B cell (primary cell): ENCODE data around the gene MS4A7. TPM values are rescaled to one million over a fixed set of nuclear protein-coding genes. Genes with fewer than 3 reads are reported as not detected.

Experiments
- ATAC-seq: fragments of 200-7000 bp; cut with Tn5 transposase; one replicate; pipeline ENCODE4 v1.10.0; 2021; ENCODE audit warnings: low read depth, mild to moderate bottlenecking, moderate number of reproducible peaks, moderate library complexity
- CTCF ChIA-PET: fragments of 350-600 bp; sonication (Branson Sonifier 250); formaldehyde crosslinking; loops from one replicate; lab custom pipeline; 2021; ENCODE audit warnings: antibody characterized with exemption, inconsistent platforms; lab: Charles Lee
- POLR2A ChIA-PET: fragments of 350-600 bp; sonication (Branson Sonifier 250); formaldehyde crosslinking; loops from one replicate; lab custom pipeline; 2021; ENCODE audit warnings: antibody characterized with exemption; lab: Charles Lee
- DNase-seq: peaks from one replicate; pipeline ENCODE4 v3.0.0; 2013
- H2AFZ ChIP-seq: 2 replicates; pipeline ENCODE4 v1.6.1; 2012; ENCODE audit warnings: mild to moderate bottlenecking, low read depth, low read length; ENCODE audit not compliant: insufficient read depth, poor library complexity, severe bottlenecking
- H3K27ac ChIP-seq, 2 donors: 1 replicate in 1 of 2; 2 replicates in 1 of 2; pipeline ENCODE4 v1.5.1; 2012 to 2013; ENCODE audit warnings: low read length in 2 of 2, mild to moderate bottlenecking in 2 of 2, moderate library complexity in 1 of 2
- H3K27me3 ChIP-seq, 4 experiments: fragments of 200-600 bp in 1 of 4; sonication (generic) in 1 of 4; replicated peaks in 1 of 4; 1 replicate in 2 of 4; 2 replicates in 2 of 4; pipeline versions ENCODE4 v1.6.1 to v1.7.0; 2013 to 2016; ENCODE audit warnings: low read length in 3 of 4, mild to moderate bottlenecking in 2 of 4, mixed read lengths in 1 of 4, moderate library complexity in 1 of 4; ENCODE audit not compliant: insufficient read depth in 4 of 4, control insufficient read depth in 3 of 4; ENCODE audit errors: control extremely low read depth in 1 of 4
- H3K36me3 ChIP-seq, 2 experiments: replicated peaks in 1 of 2; 1 replicate in 1 of 2; 2 replicates in 1 of 2; pipeline versions ENCODE4 v1.6.1 to v1.7.1; 2013; ENCODE audit warnings: low read length in 1 of 2; ENCODE audit not compliant: insufficient read depth in 2 of 2, control insufficient read depth in 1 of 2; ENCODE audit errors: control extremely low read depth in 1 of 2, extremely low read depth in 1 of 2
- H3K4me1 ChIP-seq, 2 donors: fragments of 200-600 bp in 1 of 2; sonication (generic) in 1 of 2; 1 replicate in 1 of 2; 2 replicates in 1 of 2; pipeline versions ENCODE4 v1.5.1 to v1.6.1; 2013 to 2017; ENCODE audit warnings: low read length in 2 of 2; ENCODE audit not compliant: control insufficient read depth in 2 of 2, insufficient read depth in 2 of 2
- H3K4me2 ChIP-seq: replicated peaks from 2 replicates; pipeline ENCODE3; 2012; ENCODE audit warnings: mild to moderate bottlenecking, low read depth, low read length; ENCODE audit not compliant: poor library complexity, severe bottlenecking
- H3K4me3 ChIP-seq, 5 experiments: fragments of 200-600 bp in 1 of 5; sonication (generic) in 1 of 5; 1 replicate in 3 of 5; 2 replicates in 2 of 5; pipeline versions ENCODE4 v1.5.1 to v1.7.0; 2011 to 2016; ENCODE audit warnings: low read length in 4 of 5, mild to moderate bottlenecking in 4 of 5, low read depth in 2 of 5, control low read depth in 1 of 5, moderate library complexity in 1 of 5; ENCODE audit not compliant: insufficient read depth in 1 of 5; ENCODE audit errors: control extremely low read depth in 1 of 5, extremely low read depth in 1 of 5
- H3K79me2 ChIP-seq: fragments of 200-600 bp; sonication (generic); one replicate; pipeline ENCODE4 v1.6.0; 2016; ENCODE audit warnings: low read length; ENCODE audit not compliant: control insufficient read depth, insufficient read depth
- H3K9ac ChIP-seq: fragments of 200-600 bp; sonication (generic); 2 replicates; pipeline ENCODE4 v1.6.1; 2017; ENCODE audit warnings: mild to moderate bottlenecking, low read length, moderate library complexity
- H3K9me3 ChIP-seq, 3 donors: one replicate each; pipeline versions ENCODE4 v1.6.1 to v1.7.1; 2013; ENCODE audit warnings: low read length in 2 of 3; ENCODE audit not compliant: control insufficient read depth in 2 of 3, insufficient read depth in 1 of 3; ENCODE audit errors: control extremely low read depth in 1 of 3
- H4K20me1 ChIP-seq: 2 replicates; pipeline ENCODE4 v1.6.0; 2012; ENCODE audit warnings: mild to moderate bottlenecking, low read length; ENCODE audit not compliant: insufficient read depth, control insufficient read depth, poor library complexity, severe bottlenecking
- H3K27ac Mint-ChIP-seq: one replicate; pipeline ENCODE4 v1.8.0; 2021; ENCODE audit warnings: mixed read lengths
- H3K27me3 Mint-ChIP-seq: one replicate; pipeline ENCODE4 v1.8.0; 2021; ENCODE audit warnings: mixed read lengths
- H3K4me1 Mint-ChIP-seq: one replicate; pipeline ENCODE4 v1.8.0; 2021; ENCODE audit warnings: mixed read lengths
- H3K4me3 Mint-ChIP-seq: one replicate; pipeline ENCODE4 v1.8.0; 2021; ENCODE audit warnings: mixed read lengths
- H3K9me3 Mint-ChIP-seq: one replicate; pipeline ENCODE4 v1.8.0; 2022; ENCODE audit warnings: mixed read lengths; ENCODE audit not compliant: insufficient read depth
- EZH2 ChIP-seq: IDR thresholded peaks from 2 replicates; pipeline ENCODE4 v1.6.1; 2012; ENCODE audit warnings: borderline replicate concordance, low read depth, mild to moderate bottlenecking, moderate library complexity, low read length; ENCODE audit not compliant: insufficient read depth, poor library complexity, severe bottlenecking
- WGBS: methylation state at CpG from one replicate; pipeline ENCODE4 v1.1.5; 2013; ENCODE audit warnings: missing lambda C conversion rate; ENCODE audit not compliant: insufficient coverage; 5-methylcytosine and 5-hydroxymethylcytosine counted together
- intact Hi-C: fragments of 100-400 bp; cut with micrococcal nuclease; formaldehyde crosslinking; loops from one replicate; pipeline ENCODE4 v1.10.0; 2022
- polyA plus RNA-seq: library from polyadenylated mRNA; depleted of rRNA; stranded (reverse); fragments of >200 nt; gene quantifications from 2 replicates; pipeline ENCODE4 v1.2.3, GENCODE V29; 2012
- total RNA-seq, 2 donors: library from RNA; stranded (reverse); fragments of 120-200 nt in 1 of 2; gene quantifications; 1 replicate in 1 of 2; 2 replicates in 1 of 2; pipeline versions ENCODE4 v1.2.3 to v1.2.4, GENCODE V29; 2013 to 2022
- TF ChIP-seq, protein P1 (sequence below): fragments of 200-600 bp; IDR thresholded peaks from one replicate; pipeline ENCODE4 v1.8.0; 2022; ENCODE audit warnings: antibody characterized with exemption, mild to moderate bottlenecking

The MS4A7 gene
- total and polyA plus RNA-seq, 2 donors (not counting 1 experiment from before 2014, with no cell fraction given) = 16.8 to 27.2 TPM

DNA sequence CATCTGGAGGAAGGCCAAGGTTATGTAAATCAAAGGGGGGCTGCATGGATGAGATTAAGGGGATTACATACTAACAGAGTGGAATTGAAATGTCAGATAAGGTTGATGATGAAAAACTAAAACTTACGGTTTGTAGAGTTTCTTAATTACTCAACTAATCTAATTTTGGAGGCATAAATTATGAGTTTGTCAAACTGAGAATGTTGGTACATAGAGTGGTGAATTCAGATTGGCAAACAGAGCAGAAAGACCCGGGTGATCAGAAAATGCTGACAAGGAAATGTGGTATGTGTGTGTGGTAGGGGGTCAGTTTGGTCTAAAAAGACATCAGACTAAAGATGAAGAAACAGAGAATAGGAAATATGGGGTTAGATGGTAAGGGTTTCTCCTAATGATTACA, 40.3 kb upstream of the MS4A7 start:
- Mint-ChIP-seq H3K27me3 (no peaks in the 10 kb centered on the region), H3K9me3 (no peaks in the 10 kb centered on the region), H3K4me1 (peaks cover 13% of the 10 kb centered on the region), H3K27ac (no peak overlapping the region), H3K4me3 (no peak overlapping the region)
- Histone ChIP-seq H3K27ac (no peak overlapping the region), H3K79me2 (no peaks in the 10 kb centered on the region), H3K4me3 (no peak overlapping the region), H2AFZ (no peak overlapping the region), H3K9me3 (no peaks in the 10 kb centered on the region), H3K9ac (no peak overlapping the region), H3K4me1 (peaks cover 9 to 12% of the 10 kb centered on the region in 2 donors), H3K36me3 (no peaks in the 10 kb centered on the region), H3K4me2 (no peak overlapping the region), H4K20me1 (no peaks in the 10 kb centered on the region), H3K27me3 (no peaks in the 10 kb centered on the region)
- 80% methylated on average over 1 of the region's 2 CpGs for WGBS
- POLR2A ChIA-PET = no interaction called here
- intact Hi-C loops = no loop called here
- no peak for DNase-seq
- TF ChIP-seq, protein P1, sequence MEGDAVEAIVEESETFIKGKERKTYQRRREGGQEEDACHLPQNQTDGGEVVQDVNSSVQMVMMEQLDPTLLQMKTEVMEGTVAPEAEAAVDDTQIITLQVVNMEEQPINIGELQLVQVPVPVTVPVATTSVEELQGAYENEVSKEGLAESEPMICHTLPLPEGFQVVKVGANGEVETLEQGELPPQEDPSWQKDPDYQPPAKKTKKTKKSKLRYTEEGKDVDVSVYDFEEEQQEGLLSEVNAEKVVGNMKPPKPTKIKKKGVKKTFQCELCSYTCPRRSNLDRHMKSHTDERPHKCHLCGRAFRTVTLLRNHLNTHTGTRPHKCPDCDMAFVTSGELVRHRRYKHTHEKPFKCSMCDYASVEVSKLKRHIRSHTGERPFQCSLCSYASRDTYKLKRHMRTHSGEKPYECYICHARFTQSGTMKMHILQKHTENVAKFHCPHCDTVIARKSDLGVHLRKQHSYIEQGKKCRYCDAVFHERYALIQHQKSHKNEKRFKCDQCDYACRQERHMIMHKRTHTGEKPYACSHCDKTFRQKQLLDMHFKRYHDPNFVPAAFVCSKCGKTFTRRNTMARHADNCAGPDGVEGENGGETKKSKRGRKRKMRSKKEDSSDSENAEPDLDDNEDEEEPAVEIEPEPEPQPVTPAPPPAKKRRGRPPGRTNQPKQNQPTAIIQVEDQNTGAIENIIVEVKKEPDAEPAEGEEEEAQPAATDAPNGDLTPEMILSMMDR = no peak
- TF ChIP-seq EZH2 = no peak
- ATAC-seq = no peak
- CTCF ChIA-PET = interaction anchor here (0.6 to 1.2 kb wide), 2 partner anchors 9 to 297 kb away, joined by 3 read pairs; no protein-coding TSS in a partner anchor

DNA sequence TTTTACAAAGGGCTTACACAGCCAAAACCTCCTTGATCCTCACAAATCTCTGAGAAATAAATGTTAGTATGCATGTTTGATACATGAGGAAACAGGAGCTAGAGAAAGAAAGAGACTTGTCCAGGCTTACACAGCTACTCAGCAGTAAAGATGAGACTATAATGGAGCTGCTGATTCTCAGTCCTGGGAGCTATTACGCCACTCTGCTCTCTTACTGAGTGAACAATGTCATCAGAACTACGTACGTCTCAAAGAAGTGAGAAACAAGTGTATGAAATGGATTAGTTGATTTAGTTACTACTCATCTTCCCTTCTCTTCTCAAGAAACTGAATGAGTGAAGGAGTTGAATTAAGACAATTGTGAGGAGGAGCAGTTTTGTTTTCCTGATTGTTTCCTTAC, 39.0 kb upstream of the MS4A7 start:
- H3K9ac ChIP-seq = no peak overlapping the region
- H3K4me1 ChIP-seq = peaks cover 9 to 12% of the 10 kb centered on the region in 2 donors
- no peaks in the 10 kb centered on the region for H3K27me3 ChIP-seq
- ATAC-seq (no peak), DNase-seq (no peak)
- H4K20me1 ChIP-seq = no peaks in the 10 kb centered on the region
- no peaks in the 10 kb centered on the region for H3K27me3 Mint-ChIP-seq
- no peaks in the 10 kb centered on the region for H3K36me3 ChIP-seq
- no peaks in the 10 kb centered on the region for H3K9me3 Mint-ChIP-seq
- TF ChIP-seq, protein P1 = no peak
- no peak for TF ChIP-seq EZH2
- intact Hi-C loops = no loop called here
- peaks cover 11% of the 10 kb centered on the region for H3K4me1 Mint-ChIP-seq
- no peaks in the 10 kb centered on the region for H3K79me2 ChIP-seq
- no peak overlapping the region for H3K27ac Mint-ChIP-seq
- no peak overlapping the region for H3K4me3 Mint-ChIP-seq
- no peak overlapping the region for H3K4me2 ChIP-seq
- H3K9me3 ChIP-seq = no peaks in the 10 kb centered on the region
- WGBS = no CpG with 5 or more reads among the region's 3 CpGs
- ChIA-PET POLR2A (no interaction called here), CTCF (interaction anchor here (1.2 to 2.1 kb wide), 3 partner anchors 9 to 295 kb away, joined by 3 to 7 read pairs (median 3); no protein-coding TSS in a partner anchor)
- H2AFZ ChIP-seq = no peak overlapping the region
- H3K4me3 ChIP-seq = no peak overlapping the region
- no peak overlapping the region for H3K27ac ChIP-seq
